ENCODE measurements around the gene ZNF24.

The ZNF24 gene

DNA sequence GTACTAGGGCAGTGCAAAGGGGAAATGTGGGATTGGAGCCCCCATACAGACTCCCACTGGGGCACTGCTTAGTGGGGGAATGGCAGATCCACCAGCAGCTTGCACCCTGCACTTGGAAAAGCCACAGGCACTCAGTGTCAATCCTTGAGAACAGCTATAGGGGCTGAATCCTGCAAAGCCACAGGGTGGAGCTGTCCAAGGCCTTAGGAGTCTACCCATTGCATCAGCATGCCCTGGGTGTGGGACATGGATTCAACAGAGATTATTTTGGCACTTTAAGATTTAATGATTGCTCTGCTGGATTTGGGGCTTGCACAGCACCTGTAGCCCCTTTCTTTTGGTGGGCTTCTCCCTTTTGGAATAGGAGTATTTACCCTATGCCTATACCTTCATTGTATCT is 8.6 kb upstream of the ZNF24 start:
- no peak for DNase-seq

DNA sequence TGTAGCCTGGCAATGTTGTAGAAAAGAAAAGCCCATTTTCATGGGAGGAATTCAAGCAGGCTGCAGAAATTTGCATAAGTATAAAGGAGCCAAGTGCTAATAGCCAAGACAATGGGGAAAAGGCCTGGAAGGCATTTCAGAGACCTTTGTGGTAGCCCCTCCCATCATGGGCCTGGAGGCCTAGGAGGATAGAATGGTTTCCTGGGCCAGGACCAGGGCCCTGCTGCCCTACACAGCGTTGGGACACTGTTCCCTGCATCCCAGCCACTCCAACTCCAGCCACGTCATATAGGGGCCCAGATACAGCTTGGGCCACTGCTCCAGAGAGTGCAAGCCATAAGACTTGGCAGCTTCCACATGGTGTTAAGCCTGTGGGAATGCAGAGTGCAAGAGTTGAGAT is 8.1 kb upstream of the ZNF24 start:
- DNase-seq: no peak

DNA sequence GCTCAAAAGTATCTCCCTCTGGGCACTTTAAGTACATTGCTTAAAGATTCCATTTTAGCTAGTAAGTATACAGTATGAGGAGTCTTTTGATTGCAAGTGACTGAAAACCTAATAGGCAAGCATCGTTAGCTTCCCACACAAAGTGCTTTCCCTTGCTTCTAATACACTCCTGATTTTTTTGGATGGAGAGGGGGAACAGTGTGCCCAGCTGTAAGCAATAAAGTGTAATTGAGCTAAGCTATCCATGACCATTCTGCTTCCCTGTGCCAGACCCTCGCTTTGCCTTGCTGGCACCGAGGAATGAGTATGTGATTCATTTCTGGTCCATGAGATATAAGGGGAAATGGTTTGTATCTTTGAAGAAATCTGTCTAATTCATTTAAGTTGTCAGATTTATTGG is 3.8 kb upstream of the ZNF24 start:
- no peak for DNase-seq

DNA sequence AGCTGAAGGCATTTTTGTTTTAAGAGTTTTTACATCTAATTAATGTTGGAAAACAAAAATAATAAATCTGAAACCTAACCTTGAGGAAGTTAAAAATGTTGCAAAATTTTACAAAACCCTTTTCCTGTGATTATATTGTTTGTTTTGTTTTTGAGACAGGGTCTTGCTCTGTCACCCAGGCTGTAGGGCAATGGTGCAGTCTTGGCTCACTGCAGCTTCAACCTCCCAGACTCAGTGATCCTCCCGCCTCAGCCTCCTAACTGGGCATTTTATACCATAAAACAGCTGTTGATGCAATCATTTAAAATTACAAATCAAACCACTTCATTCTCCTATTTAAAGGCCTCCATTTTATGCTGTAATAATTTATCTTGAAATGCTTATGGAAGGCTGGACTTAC is 1.7 kb upstream of the ZNF24 start:
- no peak for DNase-seq

DNA sequence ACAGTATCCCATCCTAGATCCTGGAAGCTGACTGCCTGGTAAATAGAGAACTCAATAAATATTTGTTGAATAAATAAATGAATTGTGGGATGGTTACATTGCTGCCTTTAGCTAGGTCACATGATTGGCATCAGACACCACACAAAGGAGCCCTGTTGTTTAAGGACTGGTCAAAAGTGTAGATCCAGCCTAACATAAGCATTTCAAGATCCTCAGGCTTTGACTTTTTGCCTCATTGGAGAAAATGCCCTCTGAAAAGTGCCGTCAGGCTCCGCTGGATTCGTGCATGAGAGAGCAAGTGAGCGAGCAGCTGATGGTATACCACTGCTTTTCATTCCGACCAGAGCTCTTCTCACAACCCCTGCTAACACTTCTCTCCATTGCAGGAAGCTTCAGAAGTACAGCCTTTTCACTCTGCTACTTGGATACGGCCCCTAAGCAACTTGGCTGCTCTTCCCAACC is 1.3 kb upstream of the ZNF24 start:
- DNase-seq: no peak

DNA sequence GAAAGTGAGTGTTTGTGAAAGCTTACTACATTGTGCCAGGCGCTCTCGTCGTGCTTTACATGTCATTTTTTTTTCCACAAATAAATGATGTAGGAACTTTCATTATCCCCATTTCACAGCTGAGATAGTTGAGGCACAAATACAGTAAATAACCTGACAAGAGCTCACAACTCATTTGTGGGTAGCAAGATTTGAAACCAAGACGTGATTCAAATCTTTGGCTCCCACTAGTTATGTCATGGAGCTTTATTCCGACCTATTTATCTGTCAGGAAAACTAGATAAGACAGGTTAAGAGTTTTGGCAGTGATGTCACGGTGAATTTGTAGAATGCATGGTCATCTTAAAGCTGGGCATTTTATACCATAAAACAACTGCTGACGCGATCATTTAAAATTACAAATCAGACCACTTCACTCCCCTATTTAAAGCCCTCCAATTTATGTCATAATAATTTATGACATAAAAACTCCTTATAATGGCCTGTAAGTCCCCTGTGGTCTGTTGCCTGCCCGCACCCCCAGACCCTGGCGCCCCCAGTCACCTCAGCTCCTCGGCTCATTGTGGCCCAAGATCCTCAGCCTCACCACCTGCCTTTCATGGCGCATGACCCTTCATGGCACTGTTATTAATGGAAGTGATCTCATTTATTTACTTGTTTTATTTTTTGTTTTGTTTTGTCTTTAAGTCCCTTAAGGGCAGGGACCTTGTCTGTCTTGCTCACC is 678 bp upstream of the ZNF24 start:
- DNase-seq: no peak

DNA sequence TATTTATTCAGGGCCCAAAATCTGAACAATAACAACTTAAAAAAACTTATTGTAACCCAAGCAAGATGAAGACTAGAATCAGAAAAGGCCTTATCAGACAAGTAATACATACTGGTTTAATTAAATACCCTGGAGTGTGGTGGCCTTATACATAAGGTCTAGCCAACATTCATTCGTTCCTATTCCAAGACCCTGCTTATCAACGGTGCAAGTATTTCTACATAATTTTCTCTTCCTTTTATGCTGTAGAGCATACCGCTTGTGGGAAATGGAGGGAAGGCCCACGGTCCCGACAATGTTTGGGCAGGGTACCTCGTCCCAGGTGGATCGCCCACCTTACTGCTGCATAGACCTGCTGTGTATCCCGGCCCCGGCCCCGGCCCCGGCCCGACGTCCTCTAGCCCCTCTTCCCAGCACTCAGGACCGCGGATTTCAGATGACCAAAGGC is 708 bp downstream of the ZNF24 start:
- DNase-seq: no peak

DNA sequence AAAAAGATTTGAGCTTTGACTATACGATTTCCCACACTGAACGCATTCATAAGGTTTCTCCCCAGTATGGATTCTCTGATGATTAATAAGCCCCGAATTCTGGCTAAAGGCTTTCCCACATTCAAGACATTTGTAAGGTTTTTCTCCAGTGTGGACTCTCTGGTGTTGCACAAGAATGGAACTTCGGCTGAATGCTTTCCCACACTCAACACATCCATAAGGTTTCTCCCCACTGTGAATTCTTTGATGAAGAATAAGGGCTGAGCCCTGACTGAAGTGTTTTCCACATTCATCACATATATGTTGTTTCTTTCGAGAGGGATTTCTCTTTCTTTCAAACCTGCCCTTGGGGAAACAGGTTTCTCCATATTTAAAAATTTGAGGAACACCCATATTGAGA is 6.9 kb downstream of the ZNF24 start:
- no peak for DNase-seq

DNA sequence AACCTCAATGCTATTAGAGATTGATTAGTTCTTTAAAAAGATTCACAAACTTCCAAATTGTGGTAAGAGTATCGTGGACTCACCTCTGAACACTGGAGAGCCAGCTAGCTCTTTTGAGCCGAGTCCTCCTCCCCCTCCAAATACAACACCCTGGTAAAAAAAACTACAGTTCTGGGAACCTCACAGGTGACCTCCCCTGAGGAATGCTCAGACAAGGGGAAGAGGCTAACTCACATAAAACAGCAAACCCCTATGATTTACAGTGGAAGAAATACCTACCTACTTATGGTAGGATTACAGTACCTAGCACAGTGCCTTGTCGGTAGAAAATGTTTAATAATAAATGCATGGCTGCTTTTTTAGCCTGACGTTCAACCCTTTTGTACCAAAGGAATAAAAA is 8.4 kb downstream of the ZNF24 start:
- DNase-seq: no peak

DNA sequence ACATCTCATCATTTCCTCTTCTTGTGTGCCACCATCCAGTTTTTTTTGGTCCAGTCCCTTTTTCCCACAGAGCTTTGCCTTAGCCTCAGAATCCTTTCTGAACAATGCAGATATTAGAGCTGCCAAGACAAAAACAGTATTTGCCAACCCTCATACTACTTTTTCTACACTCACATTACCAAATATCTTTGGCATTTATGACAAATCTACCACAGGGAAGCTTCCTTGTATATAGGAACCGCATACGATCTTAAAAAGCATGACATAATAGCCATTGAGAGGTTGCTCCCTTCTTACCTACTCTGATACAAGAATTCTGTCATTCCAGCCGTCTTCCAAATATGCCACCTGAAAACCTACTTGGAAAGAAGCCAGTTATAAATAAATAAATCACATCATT is 9.4 kb downstream of the ZNF24 start:
- no peak for DNase-seq

DNA sequence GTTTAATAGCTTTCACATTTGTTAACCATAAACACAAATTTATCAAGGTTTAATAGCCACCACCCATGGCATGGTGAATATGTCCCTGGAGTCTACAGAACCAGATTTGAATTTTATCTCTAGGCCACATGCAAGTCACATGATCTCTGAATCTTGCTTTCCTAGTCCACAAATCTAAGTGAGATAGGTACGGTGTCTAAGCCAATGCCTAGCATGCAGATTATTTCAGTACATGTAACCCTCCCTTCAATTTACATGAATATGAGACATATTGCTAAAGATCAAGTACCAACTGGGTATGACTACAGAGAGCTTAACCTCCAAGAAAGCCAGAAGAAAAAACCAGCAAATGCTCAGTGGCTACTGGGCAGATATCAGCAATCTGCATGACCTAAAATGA is 10.0 kb downstream of the ZNF24 start:
- DNase-seq: no peak

DNA sequence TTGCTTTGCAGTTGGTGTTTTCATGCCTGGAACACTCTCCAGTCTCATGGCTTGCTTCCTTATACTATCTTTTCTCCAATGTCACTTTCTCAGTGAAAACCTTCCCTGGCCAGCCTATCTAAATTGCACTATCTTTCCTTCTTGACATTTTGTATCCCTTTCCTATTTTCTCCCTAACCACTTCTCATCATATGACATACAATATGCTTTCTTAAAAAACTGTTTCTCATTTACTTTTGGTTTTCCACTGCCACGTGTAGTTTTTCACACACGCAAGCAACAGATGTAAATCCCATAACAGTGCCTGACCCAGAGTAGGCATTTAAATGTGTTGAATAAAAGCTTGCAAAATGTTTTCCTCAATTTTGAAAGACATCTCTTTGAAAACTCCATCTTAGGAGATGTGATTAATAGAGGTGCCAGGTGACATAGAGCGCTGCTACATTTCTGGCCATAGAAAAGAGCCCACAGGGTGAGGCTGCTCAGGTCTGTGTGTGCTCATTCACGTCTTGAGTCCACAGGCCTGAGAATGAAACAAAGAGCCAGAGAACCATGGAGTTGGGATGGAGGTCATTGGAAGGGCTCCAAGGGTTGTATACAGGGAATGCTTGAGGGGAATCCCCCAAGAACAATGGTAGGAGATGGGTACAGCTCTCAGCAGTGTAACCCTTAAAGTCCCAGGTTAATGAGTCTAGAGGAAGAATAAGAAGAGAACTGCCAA is 12.7 kb downstream of the ZNF24 start:
- no peak for DNase-seq

DNA sequence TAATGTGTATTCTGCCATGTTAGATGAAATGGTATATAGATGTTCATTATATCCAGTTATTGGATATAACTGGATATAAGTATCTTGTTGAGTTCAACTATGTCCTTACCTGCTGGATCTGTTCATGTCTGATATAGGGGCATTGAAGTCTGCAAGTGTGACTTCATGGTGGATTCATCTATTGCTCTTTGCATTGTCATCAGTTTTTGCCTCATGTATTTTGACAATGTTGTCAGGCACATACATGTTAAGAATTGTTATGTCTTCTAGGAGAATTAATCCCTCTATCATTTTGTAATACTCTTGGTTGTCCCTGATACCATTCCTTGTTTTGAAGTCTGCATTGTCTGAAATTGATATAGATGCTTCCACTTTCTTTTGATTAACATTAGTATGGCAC is 15.4 kb downstream of the ZNF24 start:
- DNase-seq: no peak

DNA sequence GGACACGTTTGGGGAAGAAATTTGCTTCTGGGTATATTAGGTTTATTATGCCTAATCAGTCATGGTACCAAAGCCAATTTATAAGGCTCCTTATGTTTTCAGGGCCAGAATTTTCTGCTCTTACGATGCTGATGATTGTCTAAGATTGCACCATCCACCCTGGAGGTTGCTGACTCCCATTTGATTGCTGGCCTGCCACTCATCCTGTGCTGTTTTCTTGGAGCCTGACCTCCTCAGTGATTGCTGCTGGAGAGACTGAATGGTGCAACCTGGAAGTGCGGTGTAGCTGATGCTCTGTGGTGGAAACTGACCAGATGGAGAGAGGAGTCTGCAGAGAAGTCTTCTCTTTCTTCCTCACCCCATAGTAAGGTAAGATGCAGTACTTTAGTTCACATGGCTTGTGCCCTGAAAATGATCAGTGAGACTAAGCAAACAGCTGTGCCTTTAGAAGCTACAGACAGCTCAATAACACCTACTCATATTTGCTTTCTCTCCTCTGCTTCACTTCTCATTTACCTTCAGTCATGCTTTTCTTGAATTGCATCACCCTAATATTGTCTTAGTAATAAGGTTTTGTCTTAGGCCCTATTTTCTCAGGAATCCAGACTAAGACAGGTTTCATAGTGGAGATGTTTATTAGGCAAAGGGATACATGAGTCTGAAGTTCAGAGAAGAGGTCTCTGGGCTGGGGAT is 17.4 kb downstream of the ZNF24 start:
- no peak for DNase-seq

DNA sequence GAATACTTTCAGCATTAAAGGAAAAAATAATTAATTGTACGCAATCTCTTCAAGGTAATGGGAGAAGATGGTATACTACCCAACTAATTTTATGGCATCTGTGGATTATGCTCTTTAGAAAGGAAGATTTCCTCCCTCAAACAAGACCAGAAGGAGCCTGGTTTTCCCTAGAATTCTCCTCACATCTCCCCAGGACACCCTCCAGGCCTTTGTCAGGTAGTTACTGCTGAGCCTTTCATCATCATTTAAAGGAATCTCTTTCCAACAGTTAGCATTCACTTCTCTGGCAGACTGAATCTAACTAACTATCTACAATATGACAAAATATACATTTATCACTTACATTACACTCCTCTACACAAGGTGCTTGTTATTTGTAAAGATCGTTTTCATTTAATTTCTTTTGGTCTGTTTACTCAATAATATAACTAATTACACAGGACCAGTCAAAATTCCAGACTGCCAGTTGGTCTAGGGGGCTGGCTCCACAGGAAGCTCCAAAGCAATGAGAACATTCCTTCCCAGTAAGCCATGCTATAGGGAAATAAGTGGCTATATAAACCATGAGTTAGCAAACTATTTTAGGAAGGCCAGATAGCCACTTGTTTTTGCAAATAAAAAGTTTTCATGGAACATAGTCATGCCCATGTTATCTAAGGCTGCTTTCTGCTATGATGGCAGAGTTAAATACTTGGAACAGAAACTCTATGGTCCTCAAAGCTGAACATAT is 19.1 kb downstream of the ZNF24 start:
- DNase-seq: no peak

DNA sequence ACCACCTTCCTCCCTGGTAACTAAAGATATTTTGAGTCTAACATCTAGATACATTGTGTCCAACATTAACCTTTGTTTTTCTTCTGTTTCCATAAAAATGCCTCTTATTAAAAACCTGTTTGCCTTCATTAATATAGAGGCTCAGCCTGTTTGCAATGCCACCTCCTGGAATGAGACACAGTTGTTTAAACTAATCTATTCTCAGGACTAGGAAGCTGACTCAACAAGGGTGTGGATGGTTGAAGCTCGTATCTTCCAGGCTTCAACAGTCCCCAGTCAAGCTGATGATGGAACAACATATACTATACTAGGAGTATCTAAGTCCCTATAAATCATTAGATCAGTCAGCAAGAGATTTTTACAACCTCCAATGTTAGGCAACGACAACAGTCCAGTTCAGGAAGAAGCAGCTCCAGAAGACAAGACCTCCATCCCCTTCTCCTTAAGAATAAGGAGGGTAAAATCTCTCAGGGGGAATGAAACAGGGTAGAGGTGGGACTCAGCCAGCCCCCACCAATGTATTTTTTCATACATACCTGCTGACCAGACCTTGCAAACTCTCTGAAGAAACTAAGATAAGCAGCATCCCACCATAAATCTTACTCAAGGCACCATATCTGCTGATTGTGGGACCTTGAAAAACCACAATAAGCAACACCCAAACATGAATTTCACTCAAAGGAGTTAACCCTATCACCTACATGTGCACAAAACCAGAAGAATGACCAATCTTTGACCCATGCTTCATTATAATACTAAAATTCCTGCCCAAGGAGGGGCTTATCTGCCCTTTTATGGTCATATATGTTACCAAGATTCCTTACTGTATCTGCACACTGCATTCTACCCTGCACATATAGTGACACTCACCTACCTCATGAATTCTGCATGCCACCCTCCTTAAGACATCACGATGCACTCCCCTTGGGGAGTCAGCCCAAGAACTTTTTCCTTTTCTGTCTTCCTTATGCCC is 21.4 kb downstream of the ZNF24 start:
- no peak for DNase-seq

DNA sequence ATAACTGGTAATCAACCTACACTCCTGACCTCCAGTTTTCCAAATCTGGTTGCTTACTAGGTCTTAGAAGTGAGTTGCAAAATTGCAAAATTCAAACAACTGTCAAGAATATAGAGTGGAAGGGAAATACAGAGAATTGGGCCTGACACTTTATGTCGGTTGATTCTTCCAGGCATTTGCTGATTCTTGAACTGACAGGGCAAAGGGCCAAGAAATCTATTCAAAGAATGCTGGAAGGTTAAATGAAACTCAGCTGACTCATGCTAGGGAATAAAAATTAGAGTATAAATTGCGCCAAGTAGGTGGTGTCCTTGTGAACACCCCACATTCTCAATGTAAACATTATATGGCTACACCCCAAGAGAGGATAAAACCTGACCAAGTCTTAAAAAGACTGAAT is 32.7 kb downstream of the ZNF24 start:
- DNase-seq: no peak

DNA sequence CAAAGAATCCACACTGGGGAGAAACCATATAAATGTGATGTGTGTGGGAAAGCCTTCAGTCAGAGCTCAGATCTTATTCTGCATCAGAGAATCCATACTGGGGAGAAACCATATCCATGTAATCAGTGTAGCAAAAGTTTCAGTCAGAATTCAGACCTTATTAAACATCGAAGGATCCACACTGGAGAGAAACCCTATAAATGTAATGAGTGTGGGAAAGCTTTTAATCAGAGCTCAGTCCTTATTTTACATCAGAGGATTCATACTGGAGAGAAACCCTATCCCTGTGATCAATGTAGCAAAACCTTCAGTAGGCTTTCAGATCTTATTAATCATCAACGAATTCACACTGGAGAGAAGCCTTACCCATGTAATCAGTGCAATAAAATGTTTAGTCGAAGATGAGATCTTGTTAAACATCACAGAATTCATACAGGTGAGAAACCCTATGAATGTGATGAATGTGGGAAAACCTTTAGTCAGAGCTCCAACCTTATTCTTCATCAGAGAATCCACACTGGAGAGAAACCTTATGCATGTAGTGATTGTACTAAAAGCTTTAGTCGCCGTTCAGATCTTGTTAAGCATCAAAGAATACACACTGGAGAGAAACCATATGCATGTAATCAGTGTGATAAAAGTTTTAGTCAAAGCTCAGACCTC is 37.5 kb downstream of the ZNF24 start:
- DNase-seq: no peak

DNA sequence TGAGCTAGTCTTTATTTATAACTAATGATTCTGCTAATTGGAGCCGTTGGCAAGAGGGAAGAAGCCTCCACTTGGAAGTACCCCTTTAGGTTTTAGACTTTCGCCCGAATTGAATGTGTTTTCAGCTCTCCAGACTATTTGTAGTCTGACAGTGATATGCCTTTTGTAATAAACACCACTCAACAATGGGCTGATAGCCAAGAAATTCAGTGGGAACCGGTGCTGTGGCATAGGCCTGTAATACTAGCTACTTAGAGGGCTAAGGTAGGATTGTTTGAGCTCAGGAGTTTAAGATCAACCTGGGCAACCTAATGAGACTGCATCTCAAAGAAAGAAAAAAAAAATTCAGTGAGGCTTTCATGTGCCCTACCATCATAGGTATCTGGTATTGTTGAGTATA is 40.6 kb downstream of the ZNF24 start:
- DNase-seq: no peak

DNA sequence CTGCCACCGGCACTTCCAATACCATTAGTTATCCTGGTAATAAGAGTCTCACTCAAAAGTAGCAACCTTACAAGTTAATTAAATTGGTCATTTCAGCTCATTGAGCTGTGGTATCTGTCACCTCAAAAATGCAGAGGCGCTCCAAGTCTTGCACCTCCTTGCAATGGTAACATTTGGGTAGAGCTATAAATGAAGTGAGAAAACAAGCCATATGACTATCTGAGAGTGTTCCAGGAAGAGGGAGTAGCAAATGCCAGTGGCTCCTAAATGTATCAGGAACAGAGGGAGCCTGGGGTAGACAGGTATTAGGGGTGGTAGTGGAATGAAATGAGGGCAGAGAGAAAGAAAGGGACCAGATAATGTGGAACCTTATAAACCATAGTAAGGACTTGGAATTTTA is 48.2 kb downstream of the ZNF24 start:
- no peak for DNase-seq

DNA sequence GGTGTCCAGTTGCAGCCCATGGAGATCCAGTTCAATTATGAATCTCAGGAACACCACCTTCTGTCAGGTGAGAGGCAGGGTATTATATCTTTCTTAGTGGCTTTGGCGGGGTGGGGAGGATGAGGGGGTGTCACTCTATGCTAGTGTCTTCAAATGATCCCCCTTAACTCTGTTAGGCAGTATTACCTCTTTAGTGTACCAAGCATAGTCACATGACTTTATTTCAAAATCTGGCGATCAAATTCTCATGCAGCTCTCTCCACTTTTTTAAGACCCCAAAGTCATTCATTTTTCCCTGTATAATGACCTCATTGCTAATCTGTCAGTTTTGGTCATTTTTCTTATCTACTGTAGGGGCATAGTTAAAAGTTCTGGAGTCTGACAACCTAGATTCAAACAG is 53.1 kb downstream of the ZNF24 start:
- no peak for DNase-seq
